Dedifferentiated amniotic fluid mesenchymal stem cell (primary cell): ENCODE data around the gene ESRP2.

ENCODE experiments used
- DNase-seq: peaks from one replicate; pipeline ENCODE4 v3.0.0-alpha.2; 2016; ENCODE audit errors: extremely low spot score

The ESRP2 gene

DNA sequence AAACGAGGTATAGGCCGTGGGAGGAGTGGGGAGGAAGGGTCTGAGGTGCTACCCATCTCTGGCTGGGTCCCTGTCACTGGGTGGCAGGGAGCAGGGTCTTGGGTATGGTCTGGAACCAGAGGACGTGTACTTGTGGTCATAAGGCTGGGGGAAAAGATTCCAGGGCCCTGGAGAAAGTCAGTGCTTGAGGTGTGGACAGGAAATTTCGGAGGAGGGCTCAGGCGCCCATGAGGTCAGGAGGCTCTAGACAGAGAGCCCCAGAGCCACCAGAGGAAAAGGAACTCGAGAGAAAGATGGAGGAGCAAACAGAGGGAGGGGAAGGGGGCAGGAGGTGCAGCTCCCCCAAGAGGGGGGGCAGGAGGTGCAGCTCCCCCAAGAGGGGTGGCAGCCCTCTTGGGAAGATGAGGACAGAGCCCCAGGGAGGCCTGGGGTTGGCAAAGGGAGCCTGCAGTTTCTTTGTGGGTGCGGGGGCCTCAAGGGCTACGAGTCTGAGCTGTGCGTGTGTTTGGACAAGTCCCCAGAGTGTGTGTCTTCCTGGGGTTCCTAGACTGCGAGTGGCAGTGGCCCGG, 27.7 kb upstream of the ESRP2 start:
- DNase-seq = no peak

DNA sequence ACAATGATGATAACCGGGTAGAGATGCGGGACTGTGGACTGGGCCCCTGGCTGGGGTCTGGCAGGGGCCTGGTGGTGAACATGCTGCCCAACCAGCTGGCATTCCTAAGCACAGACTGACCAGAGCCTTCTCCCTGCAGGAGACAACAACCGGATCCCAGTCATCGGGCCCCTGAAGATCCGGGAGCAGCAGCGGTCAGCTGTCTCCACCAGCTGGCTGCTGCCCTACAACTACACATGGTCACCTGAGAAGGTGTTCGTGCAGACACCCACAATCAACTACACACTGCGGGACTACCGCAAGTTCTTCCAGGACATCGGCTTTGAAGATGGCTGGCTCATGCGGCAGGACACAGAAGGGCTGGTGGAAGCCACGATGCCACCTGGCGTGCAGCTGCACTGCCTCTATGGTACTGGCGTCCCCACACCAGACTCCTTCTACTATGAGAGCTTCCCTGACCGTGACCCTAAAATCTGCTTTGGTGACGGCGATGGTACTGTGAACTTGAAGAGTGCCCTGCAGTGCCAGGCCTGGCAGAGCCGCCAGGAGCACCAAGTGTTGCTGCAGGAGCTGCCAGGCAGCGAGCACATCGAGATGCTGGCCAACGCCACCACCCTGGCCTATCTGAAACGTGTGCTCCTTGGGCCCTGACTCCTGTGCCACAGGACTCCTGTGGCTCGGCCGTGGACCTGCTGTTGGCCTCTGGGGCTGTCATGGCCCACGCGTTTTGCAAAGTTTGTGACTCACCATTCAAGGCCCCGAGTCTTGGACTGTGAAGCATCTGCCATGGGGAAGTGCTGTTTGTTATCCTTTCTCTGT, 23.3 kb upstream of the ESRP2 start:
- DNase-seq = no peak

DNA sequence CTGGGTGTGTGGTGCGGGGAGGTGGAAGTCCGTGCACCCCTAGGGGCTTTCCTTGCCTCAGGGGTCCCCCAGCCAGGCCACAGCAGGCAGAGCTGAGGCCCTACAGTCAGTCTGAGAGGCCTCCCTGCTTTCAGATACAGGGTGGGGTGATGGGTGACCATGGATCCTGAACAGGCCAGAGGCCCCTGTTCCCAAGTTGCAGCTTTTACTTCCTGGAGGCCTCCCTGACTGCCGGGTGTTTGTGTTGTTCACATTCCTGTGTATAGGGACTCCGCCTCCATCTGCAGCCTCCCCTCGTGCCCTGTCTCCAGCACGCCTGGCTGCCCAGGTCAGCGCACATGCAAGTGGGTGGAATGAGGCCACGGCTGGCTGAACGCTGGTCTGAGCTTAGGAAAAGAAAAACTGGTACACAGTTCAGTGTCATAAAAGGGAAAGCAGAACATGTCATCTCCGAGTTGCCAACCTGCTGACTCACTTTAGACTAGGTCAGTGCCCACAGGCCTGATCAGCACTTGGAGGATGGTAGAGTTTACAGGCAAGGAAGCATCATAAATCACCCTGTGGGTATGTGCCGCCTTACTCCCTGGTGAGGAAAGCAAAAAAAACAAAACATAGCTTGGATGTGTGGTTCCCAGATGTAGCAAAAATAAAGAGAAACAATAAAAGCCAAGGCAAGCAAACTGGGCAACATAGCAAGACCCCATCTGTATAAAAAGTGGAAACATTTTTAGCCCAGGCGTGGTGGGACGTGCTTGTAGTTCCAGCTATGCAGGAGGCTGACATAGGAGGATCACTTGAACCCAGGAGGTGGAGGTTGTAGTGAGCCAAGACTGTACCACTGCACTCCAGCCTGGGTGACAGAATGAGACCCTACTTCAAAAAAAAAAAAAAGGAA, 22.2 kb upstream of the ESRP2 start:
- DNase-seq = peak; percentile 17

DNA sequence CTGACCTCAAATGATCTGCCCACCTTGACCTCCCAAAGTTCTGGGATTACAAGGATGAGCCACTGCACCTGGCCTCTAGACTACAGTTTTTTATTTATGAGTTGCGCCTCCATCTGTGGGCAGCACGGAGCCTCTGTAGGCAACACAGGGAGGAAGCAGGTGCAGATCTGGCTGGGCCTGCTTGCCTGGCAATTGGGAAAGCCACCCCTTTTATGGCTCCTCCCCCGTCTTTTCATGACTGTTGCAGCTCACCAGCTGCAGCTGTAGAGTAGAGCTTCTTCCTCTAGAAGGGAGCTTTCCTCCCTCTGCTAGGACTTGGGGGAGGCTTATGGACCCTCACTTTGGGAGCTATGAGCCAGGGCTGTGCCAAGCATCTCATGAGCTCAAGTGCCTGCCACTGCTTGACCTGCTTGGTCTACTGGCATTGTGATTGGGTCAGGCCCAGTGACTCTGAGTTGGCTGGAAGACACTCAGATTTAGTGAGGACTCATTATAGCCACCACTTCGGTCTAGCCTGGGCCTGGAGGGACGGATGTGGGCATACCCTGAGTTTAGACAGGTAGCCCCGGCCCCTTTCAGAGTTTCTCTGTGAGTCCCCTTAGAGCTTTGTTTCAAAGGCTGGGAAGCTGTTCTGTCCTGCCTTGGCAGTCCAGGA, 21.5 kb upstream of the ESRP2 start:
- DNase-seq = no peak

GRCh38 chr16:68255712-68256111, 19.8 kb upstream of the ESRP2 start:
- DNase-seq = no peak

DNA sequence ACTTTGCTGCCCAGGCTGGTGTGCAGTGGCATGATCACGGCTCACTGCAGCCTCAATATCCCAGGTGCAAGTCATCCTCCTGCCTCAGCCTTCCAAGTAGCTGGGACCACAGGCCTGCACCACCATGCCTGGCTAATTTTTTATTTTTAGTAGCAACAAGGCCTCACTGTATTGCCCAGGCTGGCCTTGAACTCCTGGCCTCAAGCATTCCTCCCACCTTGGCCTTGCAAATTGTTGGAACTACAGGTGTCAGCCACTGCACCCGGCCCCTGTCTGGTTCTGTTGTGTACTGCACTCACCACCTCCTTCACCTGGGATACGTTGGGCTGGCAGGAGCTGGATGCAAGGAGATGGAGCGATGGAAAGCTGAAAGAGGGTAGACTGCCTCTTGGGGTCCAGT, 17.8 kb upstream of the ESRP2 start:
- no peak for DNase-seq

GRCh38 chr16:68252383-68252782, 16.5 kb upstream of the ESRP2 start:
- DNase-seq = no peak

DNA sequence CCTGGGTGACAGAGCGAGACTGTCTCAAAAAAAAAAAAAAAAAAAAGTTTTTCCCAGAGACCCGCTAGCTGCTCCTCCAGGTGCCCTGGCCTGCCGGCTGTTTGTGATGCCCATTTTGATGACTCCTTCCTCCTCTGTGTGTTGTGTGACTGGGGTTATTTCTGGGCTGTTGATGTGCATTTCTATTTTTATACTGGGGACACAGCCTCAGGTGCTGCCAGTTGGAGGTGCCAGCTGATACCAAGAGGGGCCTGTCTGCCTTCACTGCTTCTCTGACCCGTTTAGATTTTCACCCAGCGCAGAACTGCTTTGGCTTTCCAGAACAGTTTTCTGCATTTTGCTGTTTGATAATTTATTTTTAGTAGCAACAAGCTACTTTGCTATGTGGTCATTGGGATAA, 15.9 kb upstream of the ESRP2 start:
- DNase-seq = no peak

DNA sequence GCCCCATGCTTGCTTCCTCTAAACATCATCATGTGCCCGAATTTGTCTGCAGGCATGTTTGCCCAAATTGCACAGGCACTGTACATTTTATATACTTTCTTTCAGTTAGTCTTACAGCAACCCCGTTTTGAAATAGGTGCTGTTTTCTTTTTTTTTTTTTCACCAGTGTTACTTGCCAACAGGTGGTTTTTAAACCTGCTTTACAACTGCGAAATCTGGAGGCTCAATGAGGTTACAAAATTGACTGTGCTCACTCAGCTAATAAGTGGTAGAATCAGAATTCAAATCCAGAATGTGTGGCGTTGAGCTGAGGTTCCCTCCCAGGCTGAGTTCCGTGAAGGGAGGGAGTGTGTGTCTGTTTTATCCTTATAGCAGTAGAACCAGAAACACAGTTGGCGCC, 15.0 kb upstream of the ESRP2 start:
- no peak for DNase-seq

GRCh38 chr16:68249371-68249770, 13.4 kb upstream of the ESRP2 start:
- no peak for DNase-seq

DNA sequence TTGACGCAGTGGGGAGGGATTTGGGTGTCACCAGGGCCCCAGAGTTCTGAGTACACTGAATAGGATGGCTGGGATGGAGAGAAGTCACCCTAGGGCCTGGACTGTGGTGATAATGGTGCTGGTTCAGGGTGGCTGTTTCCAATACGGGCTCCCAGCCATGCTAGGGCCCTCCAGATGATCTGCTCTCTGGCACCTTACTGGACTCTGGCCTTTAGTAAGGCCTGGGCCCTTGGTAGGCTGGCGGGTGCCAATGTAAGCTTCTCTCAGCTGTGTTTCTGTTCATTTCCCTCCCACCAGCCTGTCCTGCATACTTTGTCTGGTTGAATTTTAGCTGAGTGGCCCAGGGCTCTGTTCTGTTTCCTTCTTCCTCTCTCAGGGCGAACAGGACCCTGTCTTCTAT, 12.0 kb upstream of the ESRP2 start:
- no peak for DNase-seq

- DNase-seq = no peak
These were observed 11.5 kb upstream of the ESRP2 start for GRCh38 chr16:68247400-68247799.

DNA sequence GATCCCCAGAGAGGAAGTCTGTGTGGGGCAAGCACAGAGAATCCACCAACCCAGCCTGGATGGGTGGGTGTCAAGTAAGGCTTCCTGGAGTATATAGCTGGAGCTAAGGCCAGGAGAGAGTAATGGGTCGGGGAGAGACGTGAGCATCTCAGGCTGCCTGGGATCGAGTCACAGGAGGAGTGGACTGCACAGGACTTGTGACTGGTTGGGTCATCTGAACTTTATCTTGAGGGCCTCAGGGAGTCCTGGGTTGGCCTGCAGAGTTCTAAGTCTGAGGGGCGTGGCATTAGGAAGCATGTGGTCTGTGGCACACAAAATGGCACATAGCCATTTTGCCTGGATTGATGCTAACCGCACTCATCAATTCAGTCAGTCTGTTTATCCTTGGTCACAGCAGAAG, 10.7 kb upstream of the ESRP2 start:
- DNase-seq = no peak

DNA sequence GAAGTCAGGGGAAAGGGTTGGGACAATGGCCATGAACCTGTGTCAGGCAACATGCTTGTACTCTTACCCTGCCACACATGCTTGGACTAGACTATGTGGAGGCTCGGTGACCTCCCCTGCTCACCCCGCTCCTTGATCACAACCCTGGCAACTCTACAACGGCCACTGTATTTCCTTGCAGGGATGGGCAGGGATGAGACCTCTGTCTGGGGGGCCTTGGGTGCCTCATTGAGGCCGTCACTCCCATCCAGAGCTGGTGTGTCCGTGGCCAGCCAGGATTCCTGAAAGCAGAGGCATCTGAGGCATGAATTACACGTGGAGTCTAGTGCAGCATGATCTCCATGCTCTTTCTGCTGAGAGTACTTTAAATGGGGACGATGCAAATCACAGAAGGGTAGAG, 10.2 kb upstream of the ESRP2 start:
- DNase-seq = no peak

- DNase-seq = peak; percentile 84
These were observed 9.3 kb upstream of the ESRP2 start, which contains the start of gene PLA2G15 for GRCh38 chr16:68244903-68245853. PLA2G15 (plus strand) TSS chr16:68245373; CDS start chr16:68245427, 54 bp downstream.

DNA sequence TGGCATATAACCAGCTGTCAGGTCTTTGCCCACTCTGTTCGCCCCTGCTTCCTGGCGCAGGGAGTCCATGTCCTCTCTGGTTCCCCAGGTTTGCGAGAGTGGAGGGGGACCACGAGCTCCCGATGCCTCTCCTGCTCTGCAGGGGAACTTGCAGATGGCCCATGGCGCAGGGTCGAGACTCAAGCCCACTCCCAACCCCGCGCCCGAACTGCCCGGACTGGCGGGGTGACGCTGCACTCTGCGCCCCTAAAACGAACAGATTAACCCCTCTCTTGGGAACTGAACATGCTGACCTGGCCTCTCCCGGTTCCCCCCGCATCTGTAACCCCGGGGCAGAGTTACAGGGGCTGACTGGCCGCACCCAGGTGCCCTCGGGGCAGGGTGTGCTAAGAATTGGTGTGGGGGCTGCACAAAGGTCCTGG, 8.6 kb upstream of the ESRP2 start:
- no peak for DNase-seq

DNA sequence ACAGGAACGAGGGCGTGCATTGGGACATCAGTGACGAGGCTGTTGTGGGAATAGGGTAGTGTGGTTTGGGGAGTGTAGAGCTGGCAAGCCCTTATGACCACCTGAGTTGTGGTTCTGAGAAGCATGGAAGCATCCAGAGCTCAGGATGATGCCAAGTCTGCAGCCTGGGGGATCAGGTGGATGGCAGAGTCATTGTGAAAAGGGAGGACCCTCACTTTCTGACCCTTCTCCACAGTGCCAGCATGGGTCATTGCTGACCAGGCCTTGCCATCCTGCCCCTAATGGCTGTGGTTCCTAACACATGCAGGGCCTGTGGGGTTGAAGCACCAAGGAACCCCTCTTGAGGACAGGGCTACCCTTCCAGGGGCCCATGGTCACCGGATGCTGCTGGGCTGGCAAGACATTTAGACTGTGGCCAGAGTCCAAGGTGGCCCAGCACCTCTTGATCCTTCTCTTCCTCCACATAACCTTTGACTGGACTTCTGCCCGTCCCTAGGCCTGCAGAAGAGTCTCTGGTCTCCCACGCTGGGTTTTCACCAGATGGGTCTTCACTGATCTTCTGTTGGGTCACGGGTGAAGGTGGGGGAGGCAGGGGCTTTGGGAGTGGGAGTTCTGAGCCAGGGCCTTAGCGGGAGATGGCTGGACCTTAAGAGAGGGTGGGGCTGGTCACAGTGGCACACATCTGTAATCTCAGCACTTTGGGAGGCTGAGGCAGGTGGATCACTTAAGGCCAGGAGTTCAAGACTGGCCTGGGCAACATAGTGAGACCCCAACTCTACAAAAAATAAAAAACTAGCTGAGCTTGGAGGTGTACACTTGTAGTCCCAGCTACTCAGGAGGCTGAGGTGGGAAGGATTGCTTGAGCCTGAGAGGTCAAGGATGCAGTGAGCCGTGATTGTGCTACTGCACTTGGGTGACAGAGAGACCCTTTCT, 7.3 kb upstream of the ESRP2 start:
- DNase-seq = no peak

GRCh38 chr16:68242085-68242484, 6.2 kb upstream of the ESRP2 start:
- no peak for DNase-seq

DNA sequence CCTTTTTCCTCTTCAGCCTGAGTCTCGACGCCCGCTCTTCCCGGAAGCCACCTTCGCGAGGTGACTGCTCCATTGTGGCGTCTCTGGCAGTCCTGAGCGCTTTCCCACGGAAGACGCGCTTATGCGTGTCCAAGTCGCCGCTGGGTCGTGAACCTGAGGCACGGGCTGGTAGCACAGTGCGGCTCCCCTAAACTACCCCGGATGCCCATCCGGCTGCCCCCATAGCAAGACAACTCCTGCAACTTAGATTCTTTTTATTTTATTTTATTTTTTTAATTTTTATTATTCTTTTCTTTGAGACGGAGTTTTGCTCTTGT, 2.1 kb upstream of the ESRP2 start:
- DNase-seq = no peak
